ENCODE data around the gene SH3BGR.

- TF ChIP-seq CTCF (IDR thresholded peaks at IDR 0.05 in 2 of 3, conservative IDR thresholded peaks at IDR 0.05 in 1 of 3; ENCODE audit: control insufficient read depth in 2 of 3, extremely low read depth in 1 of 3, insufficient read depth in 1 of 3, low read depth in 3 of 3, low read length in 3 of 3), result no peak
- TF ChIP-seq NFYB (IDR thresholded peaks at IDR 0.05; ENCODE audit: insufficient read depth, low read depth, low read length), result no peak
- TF ChIP-seq EP300 (IDR thresholded peaks at IDR 0.05; ENCODE audit: borderline replicate concordance in 1 of 2, control insufficient read depth in 1 of 2, low read depth in 2 of 2, low read length in 2 of 2), result no peak
- no peak for TF ChIP-seq BHLHE40 (IDR thresholded peaks at IDR 0.05; ENCODE audit: borderline replicate concordance in 1 of 2, low read depth in 2 of 2, low read length in 1 of 2)
- TF ChIP-seq SIN3A (IDR thresholded peaks at IDR 0.05; ENCODE audit: low read depth, low read length), result no peak
- TF ChIP-seq ESRRA (IDR thresholded peaks at IDR 0.05; ENCODE audit: low read length), result no peak
- TF ChIP-seq MAX (IDR thresholded peaks at IDR 0.05; ENCODE audit: low read depth, low read length), result no peak
- TF ChIP-seq ZBTB11 (CRISPR knock-in tag; IDR thresholded peaks at IDR 0.05), result no peak
- TF ChIP-seq TAF1 (IDR thresholded peaks at IDR 0.05; ENCODE audit: borderline replicate concordance, low read depth, low read length), result no peak
Observed at GRCh38 chr21:39559511-39559910, 107.7 kb downstream of the SH3BGR start.
